Lung microvascular endothelial cell (primary cell): ENCODE results near the gene B4GALT1. TPM values are rescaled to one million over a fixed set of nuclear protein-coding genes. Genes with fewer than 3 reads are reported as not detected.
"Not testable (repeated sequence)": the region's sequence is repeated elsewhere in the genome, so short reads cannot be mapped to it uniquely, and the experiment has no call there.

Experiments
- DNase-seq, 2 donors: peaks; one replicate each; pipeline versions ENCODE4 v3.0.0 to v3.0.0-alpha.2; 2010; ENCODE audit warnings: low read depth in 2 of 2
- total RNA-seq: library from RNA; depleted of rRNA; stranded (reverse); fragments of >200 nt; gene quantifications from 2 replicates; pipeline ENCODE4 v1.2.1, GENCODE V29; 2014

The B4GALT1 gene
- total RNA-seq, 1 donor from 2014 or later = 13.1 TPM

DNA sequence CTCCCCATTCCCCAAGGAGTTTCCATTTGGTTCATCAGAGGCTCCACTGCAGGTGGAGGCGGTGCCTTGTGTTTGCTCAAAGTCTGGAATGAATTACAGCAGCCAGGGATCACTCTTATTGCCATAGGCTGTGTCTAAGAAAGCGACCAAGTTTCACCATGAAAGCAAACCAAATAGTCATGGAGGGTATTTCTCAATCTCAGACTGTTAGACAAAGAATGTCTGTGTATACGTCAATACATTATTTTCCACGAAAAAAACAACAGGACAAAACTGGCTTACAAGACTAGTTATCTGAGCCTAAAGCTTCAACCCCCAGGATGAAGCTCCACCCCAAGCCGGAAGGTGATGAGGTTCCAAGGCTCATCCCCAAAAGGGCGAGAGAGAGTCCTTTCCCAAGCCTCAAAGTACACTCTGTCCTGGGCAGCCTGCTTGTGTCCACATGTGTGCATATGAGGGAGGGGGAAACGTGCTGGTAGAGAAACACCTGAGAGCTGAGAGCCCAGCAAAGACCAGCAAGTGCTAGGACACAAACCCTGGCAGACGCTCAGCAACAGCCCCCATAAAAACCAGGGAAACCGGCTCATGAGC, 4.3 kb downstream of the B4GALT1 start:
- DNase-seq = no peak

DNA sequence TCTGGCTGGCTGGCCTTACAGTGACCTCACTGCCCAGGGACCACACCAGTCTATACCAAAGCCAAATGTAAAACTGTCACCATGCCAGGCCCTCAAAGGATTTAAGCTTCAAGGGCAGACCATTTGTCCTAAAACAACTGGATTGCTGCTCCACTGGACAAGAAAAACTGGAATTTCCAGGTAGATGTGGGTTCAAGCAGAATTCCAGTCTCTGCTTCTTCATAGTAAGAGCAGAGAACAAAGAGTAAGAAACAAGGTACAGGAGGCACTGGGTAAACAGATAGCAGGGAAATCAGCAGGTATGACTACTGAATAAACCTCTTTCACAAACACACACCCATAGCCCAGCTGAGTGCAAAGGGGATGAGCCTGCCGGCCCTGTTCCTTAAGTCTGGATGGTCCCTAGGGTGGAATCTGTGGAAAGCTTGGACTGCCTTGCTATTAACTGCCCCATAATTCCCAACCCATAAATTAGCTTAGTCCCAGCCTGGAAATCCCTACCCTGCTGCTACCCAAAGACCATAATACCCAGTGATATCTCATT, 5.5 kb downstream of the B4GALT1 start:
- DNase-seq = no peak

DNA sequence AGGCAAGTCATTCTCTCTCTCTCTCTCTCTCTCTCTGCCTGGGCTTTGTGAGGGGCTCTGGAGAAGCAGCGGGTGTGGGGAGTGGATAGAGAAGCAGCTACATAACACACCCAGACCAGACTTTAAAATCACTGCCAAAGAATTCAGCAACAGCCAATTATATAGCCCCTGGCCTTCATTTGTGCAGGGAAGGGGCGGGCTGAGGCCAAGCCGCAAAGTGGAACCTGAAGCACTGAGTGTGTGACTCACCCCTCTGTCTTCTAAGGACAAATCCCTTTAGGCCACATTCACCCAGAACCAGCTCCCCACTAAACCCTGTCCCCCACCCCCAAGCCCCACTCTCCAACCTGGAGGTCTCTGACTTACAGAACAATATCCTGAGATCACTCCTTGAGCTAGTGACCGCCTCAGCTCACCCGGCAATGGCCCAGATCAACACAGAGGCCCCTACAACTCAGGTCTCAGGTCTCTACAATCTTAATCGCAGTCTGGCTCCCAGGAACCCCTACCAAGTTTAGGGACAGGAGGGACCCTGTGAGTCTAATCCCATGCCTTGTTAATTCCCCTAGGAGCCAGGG, 6.0 kb downstream of the B4GALT1 start:
- DNase-seq = peak; percentile 41 to 89

DNA sequence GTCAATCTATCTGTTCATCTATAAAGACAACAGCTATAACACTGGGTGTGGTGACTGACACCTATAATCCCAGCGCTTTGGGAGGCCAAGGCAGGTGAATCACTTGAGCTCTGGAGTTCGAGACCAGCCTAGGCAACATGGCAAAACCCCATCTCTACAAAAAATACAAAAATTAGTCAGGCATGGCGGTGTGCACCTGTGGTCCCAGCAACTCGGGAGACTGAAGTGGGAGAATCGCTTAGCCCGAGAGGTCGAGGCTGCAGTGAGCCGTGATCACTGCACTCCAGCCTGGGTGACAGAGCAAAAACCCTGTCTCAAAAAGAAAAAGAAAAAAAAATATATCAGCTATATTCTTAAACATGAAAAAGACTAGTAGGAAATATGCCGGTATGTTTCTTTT, 6.7 kb downstream of the B4GALT1 start:
- not testable (repeated sequence) for DNase-seq

DNA sequence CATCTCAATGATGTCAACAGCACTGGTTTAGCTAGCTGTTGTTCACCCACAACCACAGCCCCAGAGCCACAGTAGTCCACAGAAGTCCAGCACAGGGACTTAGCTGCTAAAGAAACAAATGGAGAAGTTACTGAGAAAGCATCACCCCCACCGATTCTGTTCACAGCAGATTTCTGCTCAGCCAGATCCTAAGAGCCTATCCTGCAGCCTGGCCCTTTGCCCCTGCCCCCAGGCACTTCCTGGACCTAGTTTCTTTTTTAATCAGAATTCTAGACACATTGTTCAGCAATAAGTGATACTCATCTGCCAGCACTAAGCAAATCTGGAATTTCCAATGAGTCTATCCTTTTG, 7.4 kb downstream of the B4GALT1 start:
- peak; percentile 77 to 78 for DNase-seq

DNA sequence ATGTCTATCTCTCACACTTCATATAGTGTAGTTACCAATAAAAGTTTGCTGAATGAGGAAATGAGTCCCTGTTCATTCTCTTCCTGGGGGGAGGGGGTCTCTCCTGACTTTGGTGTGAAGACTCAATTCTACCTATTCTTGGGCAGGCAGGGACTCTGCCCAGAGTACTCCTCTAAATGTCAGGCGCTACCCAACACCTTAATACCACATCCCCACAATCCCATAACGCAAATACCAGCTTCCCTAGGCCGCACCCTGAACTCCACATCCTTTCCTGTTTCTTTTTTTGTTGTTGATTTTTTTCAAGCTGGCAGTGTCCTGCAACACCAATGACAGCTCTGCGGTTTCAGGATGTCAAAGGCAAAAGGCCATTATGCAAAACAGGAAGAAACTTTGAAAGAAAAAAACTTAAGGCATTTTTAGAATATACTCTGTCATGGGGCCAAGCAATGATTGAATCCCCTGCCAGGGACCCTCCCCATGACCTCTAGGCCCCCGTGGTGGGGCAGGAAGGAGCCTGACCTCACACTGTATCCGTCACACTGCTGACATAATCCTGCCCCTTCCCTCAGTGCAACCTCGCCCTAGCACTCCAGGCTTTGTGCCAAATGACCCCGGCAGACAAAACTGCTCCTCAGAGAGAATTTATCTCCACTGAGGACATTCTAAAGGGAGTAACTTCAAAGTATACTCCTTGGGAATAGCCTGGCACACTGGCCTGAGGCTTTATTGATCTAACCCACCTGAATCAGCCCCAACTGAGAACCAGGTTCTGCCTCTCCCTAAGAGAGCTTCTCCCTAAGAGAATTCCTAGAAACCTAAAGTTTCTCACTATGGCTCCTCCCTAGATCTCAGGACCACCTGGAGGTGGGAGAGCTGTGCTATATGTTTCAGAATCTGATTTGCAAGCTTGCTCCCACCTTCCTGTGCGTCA, 8.0 kb downstream of the B4GALT1 start:
- peak; percentile 56 to 90 for DNase-seq

DNA sequence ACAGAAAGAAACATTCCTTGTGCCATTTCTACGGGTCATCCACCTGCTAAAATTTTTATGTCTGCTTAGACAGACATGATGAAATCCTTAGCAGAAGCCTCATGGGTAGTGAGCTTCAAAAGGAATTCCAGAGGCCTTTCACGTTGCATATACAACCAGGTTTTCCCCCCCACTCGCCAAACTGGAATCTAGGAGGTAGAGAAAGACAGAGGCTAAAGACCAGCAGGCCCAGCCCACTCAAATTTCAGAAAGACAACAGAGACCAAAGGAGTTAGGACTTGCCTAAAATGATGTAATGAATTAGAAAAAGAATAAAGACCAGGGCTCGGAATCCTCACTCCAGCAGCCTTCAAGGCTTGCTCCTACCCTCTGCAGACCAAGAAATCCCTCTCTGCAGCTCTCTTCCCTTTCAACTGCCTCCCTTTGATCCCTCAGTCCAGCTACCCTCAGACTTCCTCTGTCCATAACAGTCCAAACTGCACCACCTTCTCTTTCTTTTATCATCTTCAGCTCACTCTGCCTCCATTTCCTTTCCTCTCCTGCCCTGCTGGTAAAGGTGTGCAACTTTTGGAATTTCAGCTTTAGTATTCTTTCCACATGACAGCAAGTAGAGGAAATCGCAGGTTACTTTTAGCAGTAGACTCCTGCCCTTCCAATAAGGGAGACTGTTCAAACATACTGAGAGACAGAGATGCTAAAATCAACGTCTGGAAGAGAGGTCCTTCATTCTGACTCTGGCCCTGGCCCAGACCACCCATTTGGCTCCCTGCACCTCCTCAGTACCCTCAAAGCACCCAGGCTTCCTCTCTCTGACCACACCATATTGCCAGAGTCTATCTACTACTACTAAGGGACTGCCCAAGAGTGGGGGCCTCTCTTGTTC, 8.9 kb downstream of the B4GALT1 start:
- DNase-seq = no peak

DNA sequence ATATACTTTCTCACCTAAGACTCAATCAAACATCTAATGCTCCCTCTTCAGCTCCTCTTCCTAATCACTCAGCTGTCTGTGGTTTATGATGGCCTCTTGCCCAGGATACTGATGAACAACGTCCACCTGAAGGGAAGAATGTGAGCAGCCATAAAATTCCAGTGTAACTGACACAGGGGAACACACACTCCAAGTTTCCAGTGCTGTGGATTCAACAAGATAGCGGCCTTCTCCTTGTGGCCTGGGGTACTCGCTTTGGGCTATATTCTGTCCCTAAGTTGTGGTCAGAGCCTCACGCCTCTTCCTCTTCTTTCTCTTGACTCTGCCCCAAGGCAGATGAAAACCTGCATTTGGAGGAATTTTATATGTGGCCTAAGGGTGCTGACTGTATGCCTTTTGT, 11.7 kb downstream of the B4GALT1 start:
- DNase-seq = no peak

DNA sequence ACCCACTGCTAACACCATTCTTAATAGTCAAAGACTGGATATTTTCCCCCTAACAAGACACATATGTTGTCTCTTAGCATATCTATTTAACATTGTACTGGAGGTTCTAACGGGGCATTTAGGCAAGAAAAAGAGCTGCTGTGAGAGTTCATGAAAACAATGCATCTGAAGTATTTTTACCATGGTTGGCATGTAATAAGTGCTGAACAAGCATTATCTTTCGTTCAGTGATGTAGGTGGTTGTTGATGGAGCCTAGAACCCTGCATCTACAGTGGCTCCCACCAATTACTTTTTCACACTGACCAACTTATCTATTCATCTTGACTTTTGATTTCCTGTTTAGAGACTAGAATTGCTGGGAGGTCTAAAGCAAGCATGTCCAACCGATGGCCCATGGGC, 12.8 kb downstream of the B4GALT1 start:
- no peak for DNase-seq

DNA sequence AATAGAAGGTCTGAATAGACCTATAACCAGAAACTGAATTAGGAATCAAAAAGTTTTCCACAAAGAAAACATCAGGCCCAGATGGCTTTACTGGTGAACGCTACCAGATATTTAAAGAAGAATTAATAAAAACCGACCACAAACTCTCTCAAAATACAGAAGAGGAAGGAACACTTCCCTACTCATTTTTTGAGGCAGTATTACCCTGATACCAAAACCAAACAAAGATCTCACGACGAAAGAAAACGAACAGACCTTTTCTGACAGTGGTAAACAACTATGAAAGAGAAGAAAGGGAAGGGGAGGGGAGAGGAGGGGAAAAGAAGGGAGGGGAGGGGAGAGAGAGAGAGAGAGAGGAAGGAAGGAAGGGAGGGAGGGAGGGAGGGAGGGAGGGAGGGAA, 13.5 kb downstream of the B4GALT1 start:
- DNase-seq = no peak

DNA sequence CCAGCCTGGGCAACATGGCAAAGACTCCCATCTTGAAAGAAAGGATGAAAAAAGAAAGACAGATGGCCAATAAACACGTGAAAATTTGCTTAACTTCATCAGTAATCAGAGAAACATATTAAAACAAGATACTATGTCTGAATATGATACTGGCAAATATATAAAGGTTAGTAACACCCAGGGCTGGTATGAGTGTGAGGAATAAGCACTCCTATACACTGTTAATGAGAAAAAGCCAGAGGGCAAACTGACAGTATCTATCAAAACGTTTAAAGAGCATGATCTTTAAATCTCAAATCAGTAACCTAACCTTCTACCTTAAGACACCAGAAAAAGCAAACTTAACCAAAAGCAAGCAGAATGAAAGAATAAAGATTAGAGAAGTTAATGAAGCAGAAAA, 14.1 kb downstream of the B4GALT1 start:
- DNase-seq = no peak

DNA sequence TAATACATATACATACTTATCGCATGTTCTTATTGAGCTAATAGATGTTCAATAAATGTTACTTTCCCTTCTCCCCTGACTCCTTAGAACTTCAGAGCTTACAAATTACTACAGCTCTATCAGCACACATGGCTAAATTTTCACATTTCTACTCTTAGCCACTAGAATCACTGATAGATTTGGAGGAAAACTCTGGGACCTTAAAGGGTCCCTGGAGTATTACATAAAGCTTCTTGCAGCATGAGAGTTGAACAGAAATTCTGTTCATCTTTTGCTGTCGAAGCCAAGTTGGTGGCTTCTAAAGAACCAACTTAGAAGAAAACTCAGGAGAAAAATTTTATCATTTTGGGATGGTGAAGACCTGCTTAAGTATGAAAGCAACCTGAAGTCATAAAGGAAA, 15.5 kb downstream of the B4GALT1 start:
- DNase-seq = no peak

DNA sequence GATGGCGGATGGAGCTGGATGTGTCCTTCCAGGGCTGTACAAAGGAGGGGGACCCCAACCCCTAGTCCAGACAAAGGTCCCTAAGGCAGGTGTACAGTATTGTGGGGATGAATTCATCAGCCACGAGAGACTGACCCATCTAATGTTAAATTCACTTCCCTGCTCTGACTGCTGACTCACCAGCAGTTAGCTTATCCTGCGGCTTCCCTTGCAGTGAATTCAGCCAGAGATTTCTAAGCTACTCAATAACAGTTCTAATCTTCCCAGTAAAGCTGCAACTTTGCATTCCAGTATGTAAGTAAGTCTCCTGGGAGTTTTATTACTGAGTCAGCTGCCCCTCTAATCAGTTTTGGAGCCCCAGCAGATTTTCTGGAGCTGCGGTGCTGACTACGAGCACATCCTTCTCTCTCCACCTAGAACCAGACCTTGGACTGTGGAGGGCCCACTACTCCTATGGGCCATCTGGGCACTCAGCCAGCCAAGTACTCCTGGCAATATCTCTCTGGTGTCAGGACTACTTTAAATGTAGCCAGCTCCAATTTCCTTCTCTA, 16.1 kb downstream of the B4GALT1 start:
- peak; percentile 52 to 82 for DNase-seq

DNA sequence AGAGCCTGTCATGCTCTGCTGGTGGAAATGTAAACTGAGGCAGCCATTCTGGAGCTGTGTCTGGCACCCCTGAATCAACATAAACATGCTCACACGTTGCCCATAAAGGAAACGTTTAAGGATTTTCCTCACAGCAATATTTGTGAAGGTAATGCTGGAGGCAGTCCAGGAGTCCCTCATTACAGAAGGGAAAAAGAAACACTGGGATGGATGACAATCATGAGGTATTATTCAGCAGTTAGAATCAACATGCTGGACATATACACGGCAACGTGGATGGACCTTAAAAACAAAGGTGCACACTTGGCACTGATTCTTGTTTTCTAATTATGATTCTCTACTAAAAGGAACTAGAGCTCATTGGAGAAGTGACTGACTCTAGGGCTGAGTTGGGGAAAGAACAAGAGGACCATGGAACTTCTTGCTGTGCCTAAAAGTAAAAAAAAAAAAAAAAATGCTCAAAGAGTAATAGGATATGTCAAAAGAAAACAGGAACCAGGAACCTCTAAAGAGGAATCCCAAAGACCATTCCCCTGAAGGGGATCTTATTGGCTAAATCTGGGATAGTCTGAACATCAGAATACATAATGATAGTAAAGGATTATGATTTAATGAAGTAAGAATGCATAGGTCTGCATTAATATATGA, 18.6 kb downstream of the B4GALT1 start:
- peak in 1 of 2 donors; percentile 79 for DNase-seq

DNA sequence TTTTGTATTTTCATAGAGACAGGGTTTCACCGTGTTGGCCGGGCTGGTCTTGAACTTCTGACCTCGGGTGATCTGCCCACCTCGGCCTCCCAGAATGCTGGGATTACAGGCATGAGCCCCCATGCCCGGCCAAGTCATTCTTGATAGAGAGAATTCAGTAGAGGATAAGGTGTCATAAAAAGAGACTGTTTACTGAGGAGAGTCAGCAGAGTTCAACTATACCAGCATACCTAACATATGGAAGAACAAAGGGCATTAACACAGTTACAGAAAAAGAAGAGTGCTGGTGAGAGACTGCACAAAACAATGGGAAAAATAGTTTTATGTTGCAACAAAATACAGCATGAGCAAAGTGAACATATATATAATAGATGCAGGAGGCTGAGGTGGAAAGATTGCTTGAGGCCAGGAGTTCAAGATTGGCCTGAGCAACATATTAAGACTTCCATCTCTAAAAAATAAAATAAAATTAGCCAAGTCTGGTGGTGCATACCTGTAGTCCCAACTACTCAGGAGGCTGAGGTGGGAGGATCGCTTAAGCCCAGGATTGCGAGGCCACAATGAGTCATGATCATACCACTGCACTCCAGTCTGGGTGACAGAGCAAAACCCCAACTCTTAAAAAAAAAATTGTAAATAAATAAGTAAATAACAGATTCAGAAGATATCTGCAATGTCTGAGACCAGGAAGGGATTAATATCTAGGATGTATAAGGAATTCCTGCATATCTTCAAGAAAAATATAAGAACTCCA, 19.5 kb downstream of the B4GALT1 start:
- DNase-seq = no peak

DNA sequence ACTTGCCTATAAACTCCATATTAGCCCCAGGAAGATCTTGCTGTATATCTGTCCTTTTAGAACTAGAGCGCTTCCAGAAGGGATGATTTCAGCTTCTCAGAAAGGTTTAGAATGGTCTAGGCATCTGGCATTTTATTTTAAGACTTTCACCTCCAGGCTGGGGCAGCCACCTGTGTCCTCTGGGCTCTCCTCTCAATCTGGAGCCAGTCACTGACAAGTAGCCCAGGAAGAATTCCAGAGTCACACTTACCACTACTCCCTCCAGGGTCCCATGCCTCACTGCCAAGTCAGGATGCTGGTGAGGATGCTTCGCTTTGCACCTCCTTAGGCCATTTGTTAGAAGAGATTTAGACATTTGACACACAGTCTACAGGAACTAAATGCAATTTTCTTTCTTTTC, 20.8 kb downstream of the B4GALT1 start:
- no peak for DNase-seq

DNA sequence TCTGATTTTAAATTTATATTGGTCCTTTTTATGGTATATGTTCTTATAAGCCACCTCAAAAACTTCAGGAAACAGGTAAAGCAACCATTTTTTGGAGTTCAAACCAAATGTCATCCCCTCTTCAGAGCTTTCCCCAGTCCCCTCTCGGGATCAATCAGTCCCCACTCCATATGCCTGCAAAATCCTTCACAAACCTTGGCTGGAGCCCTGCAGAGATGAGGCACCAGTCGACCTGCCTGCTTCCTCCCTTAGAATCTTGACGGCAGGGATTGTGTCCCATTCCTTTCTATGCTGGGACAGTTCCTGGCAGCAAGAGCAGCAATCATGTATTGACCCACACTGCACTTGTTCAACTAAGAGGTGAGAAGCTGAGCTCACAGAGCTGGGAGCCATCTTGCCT, 22.6 kb downstream of the B4GALT1 start:
- DNase-seq = no peak

DNA sequence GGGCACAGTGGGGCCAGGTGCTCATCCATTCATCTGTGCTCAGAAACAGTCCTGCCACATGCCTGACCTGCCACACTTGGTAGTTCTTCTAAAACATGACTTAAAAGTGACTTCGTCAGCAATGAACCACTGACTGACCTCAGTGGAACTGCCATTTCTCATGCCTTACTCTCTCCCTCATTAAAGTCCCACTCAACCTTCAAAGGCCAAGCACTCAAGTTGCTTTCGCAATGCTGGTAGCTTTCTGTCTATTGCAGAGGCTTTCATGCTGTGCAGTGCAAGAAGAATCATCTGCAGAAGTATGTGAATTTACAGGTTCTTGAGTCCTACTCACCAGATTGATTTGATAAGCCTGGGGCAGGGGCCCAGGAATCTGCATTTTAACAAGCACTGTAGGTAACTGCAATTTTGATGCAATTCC, 23.9 kb downstream of the B4GALT1 start:
- no peak for DNase-seq

DNA sequence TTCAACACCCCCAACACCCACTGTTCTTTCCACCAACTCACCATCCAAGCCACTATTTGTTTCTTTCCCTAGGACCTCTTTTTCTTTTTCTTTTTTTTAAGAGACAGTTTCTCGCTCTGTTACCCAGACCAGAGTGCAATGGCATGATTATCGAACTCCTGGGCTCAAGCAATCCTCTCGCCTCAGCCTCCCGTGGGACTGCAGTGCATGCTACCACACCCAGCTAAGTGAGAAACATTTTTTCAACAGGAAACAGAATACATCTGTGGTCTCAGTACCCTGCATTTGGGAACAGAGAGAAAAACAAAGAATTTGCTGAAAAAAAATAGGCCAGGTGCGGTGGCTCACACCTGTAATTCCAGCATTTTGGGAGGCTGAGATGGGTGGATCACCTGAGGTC, 24.6 kb downstream of the B4GALT1 start:
- DNase-seq = no peak
